ENCODE data around the gene PCP2.

Gene PCP2

GRCh38 chr19:7618771-7619510 is 14.6 kb downstream of the PCP2 start:
- no peak for DNase-seq

- no peak for DNase-seq
Observed at GRCh38 chr19:7618348-7618747, 15.2 kb downstream of the PCP2 start.

GRCh38 chr19:7617735-7618134 is 15.8 kb downstream of the PCP2 start:
- DNase-seq: no peak

- no peak for DNase-seq
Observed at GRCh38 chr19:7617172-7617571, 16.3 kb downstream of the PCP2 start.

GRCh38 chr19:7614859-7615741 is 18.4 kb downstream of the PCP2 start:
- DNase-seq: no peak

- no peak for DNase-seq
Observed at GRCh38 chr19:7612282-7613274, 20.9 kb downstream of the PCP2 start.

- DNase-seq: no peak
Observed at GRCh38 chr19:7611541-7612279, 21.8 kb downstream of the PCP2 start.

GRCh38 chr19:7610491-7611240 is 22.9 kb downstream of the PCP2 start:
- DNase-seq: no peak

- DNase-seq: no peak
Observed at GRCh38 chr19:7607874-7608560, 25.5 kb downstream of the PCP2 start.

GRCh38 chr19:7607212-7607873 is 26.2 kb downstream of the PCP2 start:
- DNase-seq: no peak

- DNase-seq: no peak
Observed at GRCh38 chr19:7606289-7606688, 27.2 kb downstream of the PCP2 start.

- no peak for DNase-seq
Observed at GRCh38 chr19:7605490-7606222, 27.9 kb downstream of the PCP2 start.

- no peak for DNase-seq
Observed at GRCh38 chr19:7603919-7604318, 29.6 kb downstream of the PCP2 start.

- DNase-seq: no peak
Observed at GRCh38 chr19:7602935-7603497, 30.5 kb downstream of the PCP2 start.

- no peak for DNase-seq
Observed at GRCh38 chr19:7602240-7602934, 31.1 kb downstream of the PCP2 start.

GRCh38 chr19:7600721-7601120 is 32.8 kb downstream of the PCP2 start:
- no peak for DNase-seq

GRCh38 chr19:7598180-7598579 is 35.3 kb downstream of the PCP2 start:
- DNase-seq: no peak

- DNase-seq: no peak
Observed at GRCh38 chr19:7597689-7598088, 35.8 kb downstream of the PCP2 start.

All from right forelimb (tissue), 1 donor.